Measurements from ENCODE around the gene C1orf21. TPM values are rescaled to one million over a fixed set of nuclear protein-coding genes. Genes with fewer than 3 reads are reported as not detected.
"Not testable (repeated sequence)": the region's sequence is repeated elsewhere in the genome, so short reads cannot be mapped to it uniquely, and the experiment has no call there.

The C1orf21 gene
- total and polyA plus RNA-seq, 10 donors, result 9.7 to 60.4 (median 26.7) TPM

- Histone ChIP-seq H3K4me3 (no peak overlapping the region), H3K36me3 (no peaks in the 10 kb centered on the region), H3K9me3 (no peaks in the 10 kb centered on the region), H3K27ac (peak overlapping the region in 2 of 8 donors; percentile 3 to 20), H3K4me1 (peaks cover 0 to 11% (median 5%) of the 10 kb centered on the region in 6 donors), H3K27me3 (replicated peaks in 1 of 7) (no peaks in the 10 kb centered on the region)
- 85 to 93% (median 86%) methylated on average over 4 of the region's 4 CpGs for WGBS, 5 donors
- intact Hi-C loops (cut with DNase I; ENCODE audit: low total_unique reads), result no loop called here
- TF ChIP-seq POLR2A (IDR thresholded peaks at IDR 0.05) (no peak), POLR2AphosphoS5 (IDR thresholded peaks at IDR 0.05) (no peak), CTCF (IDR thresholded peaks at IDR 0.05 in 8 of 11, conservative IDR thresholded peaks at IDR 0.05 in 3 of 11) (no peak)
- DNase-seq, result no peak
These were observed 221.8 kb downstream of the C1orf21 start for GRCh38 chr1:184608581-184608980.

GRCh38 chr1:184608990-184609389 lies 222.2 kb downstream of the C1orf21 start:
- H3K27me3 ChIP-seq (replicated peaks in 1 of 7), result no peaks in the 10 kb centered on the region
- H3K27ac ChIP-seq, result peak overlapping the region in 2 of 8 donors; percentile 3 to 20
- intact Hi-C loops (cut with DNase I; ENCODE audit: low total_unique reads), result no loop called here
- DNase-seq, result no peak
- no peaks in the 10 kb centered on the region for H3K9me3 ChIP-seq
- H3K36me3 ChIP-seq, result no peaks in the 10 kb centered on the region
- no peak overlapping the region for H3K4me3 ChIP-seq
- TF ChIP-seq POLR2AphosphoS5 (IDR thresholded peaks at IDR 0.05) (no peak), CTCF (IDR thresholded peaks at IDR 0.05 in 8 of 11, conservative IDR thresholded peaks at IDR 0.05 in 3 of 11) (no peak), POLR2A (IDR thresholded peaks at IDR 0.05) (no peak)
- H3K4me1 ChIP-seq, result peaks cover 0 to 11% (median 5%) of the 10 kb centered on the region in 6 donors

- intact Hi-C loops (cut with DNase I; ENCODE audit: low total_unique reads), result no loop called here
- Histone ChIP-seq H3K4me1 (peaks cover 0 to 19% (median 11%) of the 10 kb centered on the region in 6 donors), H3K4me3 (no peak overlapping the region), H3K9me3 (no peaks in the 10 kb centered on the region), H3K27ac (peak overlapping the region in 4 of 8 donors; percentile 2 to 28 (median 19)), H3K27me3 (replicated peaks in 1 of 7) (no peaks in the 10 kb centered on the region), H3K36me3 (no peaks in the 10 kb centered on the region)
- no peak for TF ChIP-seq CTCF (IDR thresholded peaks at IDR 0.05 in 8 of 11, conservative IDR thresholded peaks at IDR 0.05 in 3 of 11)
- TF ChIP-seq POLR2AphosphoS5 (IDR thresholded peaks at IDR 0.05), result no peak
- no peak for TF ChIP-seq POLR2A (IDR thresholded peaks at IDR 0.05)
- DNase-seq, result no peak
- 56 to 71% (median 64%) methylated on average over 12 of the region's 12 CpGs for WGBS, 5 donors
These were observed 224.2 kb downstream of the C1orf21 start for GRCh38 chr1:184610876-184611595.

GRCh38 chr1:184612229-184612628 lies 225.4 kb downstream of the C1orf21 start:
- H3K27me3 ChIP-seq (replicated peaks in 1 of 7); H3K27ac ChIP-seq; intact Hi-C loops (cut with DNase I; ENCODE audit: low total_unique reads); DNase-seq; H3K9me3 ChIP-seq; H3K36me3 ChIP-seq; H3K4me3 ChIP-seq: not testable (repeated sequence)
- H3K4me1 ChIP-seq, result peaks cover 0 to 19% (median 11%) of the 10 kb centered on the region in 6 donors
- WGBS, 5 donors, result 74 to 97% (median 89%) methylated on average over 5 of the region's 5 CpGs
